Sigmoid colon (tissue), 7 donors: ENCODE results near the gene EIF2S2. TPM values are rescaled to one million over a fixed set of nuclear protein-coding genes. Genes with fewer than 3 reads are reported as not detected.
A peak's percentile ranks its signal among the peaks of the same experiment; 100 is the strongest.

Experiments
- DNase-seq: peaks from one replicate; pipeline ENCODE4 v3.0.0-alpha.2; 2019
- H3K27ac ChIP-seq, 4 donors: fragments of 200-600 bp; sonication (generic); one replicate each; pipeline ENCODE4 v1.5.1; 2016 to 2019; ENCODE audit warnings: mild to moderate bottlenecking in 1 of 4
- H3K27me3 ChIP-seq, 3 donors: fragments of 200-600 bp; sonication (generic); one replicate each; pipeline ENCODE4 v1.5.1; 2019; ENCODE audit warnings: mild to moderate bottlenecking in 1 of 3
- H3K36me3 ChIP-seq, 4 donors: fragments of 200-600 bp; sonication (generic); one replicate each; pipeline ENCODE4 v1.5.1; 2016 to 2019
- H3K4me1 ChIP-seq, 4 donors: fragments of 200-600 bp; sonication (generic); one replicate each; pipeline ENCODE4 v1.5.1; 2017 to 2019
- H3K4me3 ChIP-seq, 4 donors: fragments of 200-600 bp; sonication (generic); one replicate each; pipeline ENCODE4 v1.5.1; 2017 to 2019; ENCODE audit warnings: mild to moderate bottlenecking in 2 of 4, moderate library complexity in 1 of 4
- H3K9me3 ChIP-seq, 4 donors: fragments of 200-600 bp in 3 of 4; sonication (generic) in 3 of 4; one replicate each; pipeline versions ENCODE4 v1.5.1 to v1.6.1; 2013 to 2019
- EP300 ChIP-seq, 4 donors: sonication (generic); formaldehyde crosslinking; IDR thresholded peaks; one replicate each; pipeline ENCODE4 v1.6.1; 2017; ENCODE audit warnings: antibody characterized with exemption in 4 of 4
- POLR2A ChIP-seq, 2 donors: fragments of 450-650 bp; IDR thresholded peaks; one replicate each; pipeline ENCODE4 v1.6.1; 2016; ENCODE audit warnings: antibody characterized with exemption in 2 of 2, mild to moderate bottlenecking in 2 of 2, moderate library complexity in 2 of 2
- POLR2AphosphoS5 ChIP-seq, 4 donors: sonication (generic); formaldehyde crosslinking; IDR thresholded peaks; one replicate each; pipeline ENCODE4 v1.6.1; 2017; ENCODE audit warnings: antibody characterized with exemption in 4 of 4
- WGBS, 2 donors: extraction: QIAGEN DNeasy Blood & Tissue Kit; methylation state at CpG; one replicate each; pipeline ENCODE4 v1.1.7; 2013; 5-methylcytosine and 5-hydroxymethylcytosine counted together
- intact Hi-C: fragments of 100-400 bp; cut with DNase I; formaldehyde crosslinking; loops from one replicate; pipeline ENCODE4 v1.15.1; 2023
- polyA plus RNA-seq, 3 donors: library from polyadenylated mRNA; stranded (reverse); fragments of 200-250 nt; gene quantifications; one replicate each; pipeline ENCODE4 v1.2.3, GENCODE V29; 2013
- total RNA-seq, 4 donors: library from RNA; depleted of rRNA; stranded (reverse); fragments of >200 nt; gene quantifications; one replicate each; pipeline ENCODE4 v1.1.0, GENCODE V29; 2016
- TF ChIP-seq, protein P1 (sequence below), 4 experiments: fragments of 450-650 bp in 3 of 4; fragments of 200-600 bp in 1 of 4; IDR thresholded peaks; one replicate each; pipeline ENCODE4 v1.5.1; 2016 to 2019; ENCODE audit warnings: antibody characterized with exemption in 4 of 4, mild to moderate bottlenecking in 3 of 4, moderate library complexity in 2 of 4
- donor health status: healthy with polysubstance abuse.
- donor health status: Bipolar disorder and iron deficiency.
- donor health status: healthy.

Gene EIF2S2
- total and polyA plus RNA-seq, 7 donors = 44.6 to 69.8 (median 52.8) TPM

DNA sequence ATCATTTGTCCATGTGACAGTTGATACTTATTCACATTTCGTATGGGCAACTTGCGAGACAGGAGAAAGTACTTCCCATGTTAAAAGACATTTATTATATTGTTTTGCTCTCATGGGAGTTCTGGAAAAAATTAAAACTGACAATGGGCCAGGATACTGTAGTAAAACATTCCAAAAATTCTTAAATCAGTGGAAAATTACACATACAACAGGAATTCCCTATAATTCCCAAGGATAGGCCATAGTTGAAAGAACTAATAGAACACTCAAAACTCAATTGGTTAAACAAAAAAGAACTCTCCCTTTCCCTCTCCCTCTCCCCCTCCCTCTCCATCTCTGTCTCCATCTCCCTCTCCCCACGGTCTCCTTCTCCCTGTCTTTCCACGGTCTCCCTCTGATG lies 19.4 kb upstream of the EIF2S2 start:
- no peak overlapping the region for H3K27ac ChIP-seq
- no peak for DNase-seq
- intact Hi-C loops = loop anchor here (2.0 kb wide), 1 partner anchor 199 kb away; no protein-coding TSS in a partner anchor
- no peak overlapping the region for H3K4me3 ChIP-seq
- WGBS, 2 donors = 89 to 92% methylated on average over 4 of the region's 4 CpGs
- TF ChIP-seq POLR2AphosphoS5 (IDR thresholded peaks at IDR 0.05) (no peak), EP300 (IDR thresholded peaks at IDR 0.05) (no peak), POLR2A (IDR thresholded peaks at IDR 0.05) (no peak)
- TF ChIP-seq, protein P1, sequence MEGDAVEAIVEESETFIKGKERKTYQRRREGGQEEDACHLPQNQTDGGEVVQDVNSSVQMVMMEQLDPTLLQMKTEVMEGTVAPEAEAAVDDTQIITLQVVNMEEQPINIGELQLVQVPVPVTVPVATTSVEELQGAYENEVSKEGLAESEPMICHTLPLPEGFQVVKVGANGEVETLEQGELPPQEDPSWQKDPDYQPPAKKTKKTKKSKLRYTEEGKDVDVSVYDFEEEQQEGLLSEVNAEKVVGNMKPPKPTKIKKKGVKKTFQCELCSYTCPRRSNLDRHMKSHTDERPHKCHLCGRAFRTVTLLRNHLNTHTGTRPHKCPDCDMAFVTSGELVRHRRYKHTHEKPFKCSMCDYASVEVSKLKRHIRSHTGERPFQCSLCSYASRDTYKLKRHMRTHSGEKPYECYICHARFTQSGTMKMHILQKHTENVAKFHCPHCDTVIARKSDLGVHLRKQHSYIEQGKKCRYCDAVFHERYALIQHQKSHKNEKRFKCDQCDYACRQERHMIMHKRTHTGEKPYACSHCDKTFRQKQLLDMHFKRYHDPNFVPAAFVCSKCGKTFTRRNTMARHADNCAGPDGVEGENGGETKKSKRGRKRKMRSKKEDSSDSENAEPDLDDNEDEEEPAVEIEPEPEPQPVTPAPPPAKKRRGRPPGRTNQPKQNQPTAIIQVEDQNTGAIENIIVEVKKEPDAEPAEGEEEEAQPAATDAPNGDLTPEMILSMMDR (IDR thresholded peaks at IDR 0.05) = no peak
- no peaks in the 10 kb centered on the region for H3K36me3 ChIP-seq
- no peaks in the 10 kb centered on the region for H3K27me3 ChIP-seq
- H3K4me1 ChIP-seq = no peaks in the 10 kb centered on the region
- no peaks in the 10 kb centered on the region for H3K9me3 ChIP-seq

DNA sequence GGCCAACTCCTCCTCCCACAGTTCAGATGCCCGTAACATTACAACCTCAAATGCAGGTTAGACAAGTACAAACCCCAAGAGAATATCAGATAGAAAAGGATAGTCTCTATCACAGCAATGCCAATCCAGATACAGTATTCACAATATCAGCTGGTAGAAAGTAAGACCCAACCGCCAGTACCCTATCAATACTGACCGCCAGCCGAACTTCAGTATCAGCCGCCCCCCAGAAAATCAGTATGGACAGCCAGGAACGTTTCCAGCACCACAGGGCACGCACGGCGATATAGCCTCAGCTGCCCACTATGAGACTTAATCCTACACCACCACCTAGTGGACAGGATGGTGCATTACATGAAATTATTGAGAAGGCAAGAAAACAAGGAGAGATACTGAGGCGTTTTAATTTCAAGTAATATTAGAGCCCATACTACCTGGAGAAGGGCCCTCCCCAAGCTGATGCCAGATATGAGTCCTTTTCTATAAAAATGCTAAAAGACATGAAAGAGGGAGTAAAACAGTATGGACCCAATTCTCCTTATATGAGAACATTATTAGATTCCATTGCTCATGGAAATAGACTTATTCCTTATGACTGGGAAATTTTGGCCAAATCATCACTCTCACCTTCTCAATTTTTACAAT lies 17.6 kb upstream of the EIF2S2 start:
- Histone ChIP-seq H3K4me1 (no peaks in the 10 kb centered on the region), H3K27me3 (no peaks in the 10 kb centered on the region), H3K4me3 (no peak overlapping the region), H3K36me3 (no peaks in the 10 kb centered on the region), H3K9me3 (no peaks in the 10 kb centered on the region), H3K27ac (no peak overlapping the region)
- DNase-seq = peak; percentile 70
- TF ChIP-seq EP300 (IDR thresholded peaks at IDR 0.05) = no peak
- TF ChIP-seq POLR2A (IDR thresholded peaks at IDR 0.05) = no peak
- no peak for TF ChIP-seq POLR2AphosphoS5 (IDR thresholded peaks at IDR 0.05)
- TF ChIP-seq, protein P1 (IDR thresholded peaks at IDR 0.05) = peak; percentile 78 to 82 (median 79)
- 1 to 4% methylated on average over 10 of the region's 10 CpGs for WGBS, 2 donors
- intact Hi-C loops = loop anchor here (2.0 to 5.0 kb wide), 4 partner anchors 47 to 267 kb away; no protein-coding TSS in a partner anchor

DNA sequence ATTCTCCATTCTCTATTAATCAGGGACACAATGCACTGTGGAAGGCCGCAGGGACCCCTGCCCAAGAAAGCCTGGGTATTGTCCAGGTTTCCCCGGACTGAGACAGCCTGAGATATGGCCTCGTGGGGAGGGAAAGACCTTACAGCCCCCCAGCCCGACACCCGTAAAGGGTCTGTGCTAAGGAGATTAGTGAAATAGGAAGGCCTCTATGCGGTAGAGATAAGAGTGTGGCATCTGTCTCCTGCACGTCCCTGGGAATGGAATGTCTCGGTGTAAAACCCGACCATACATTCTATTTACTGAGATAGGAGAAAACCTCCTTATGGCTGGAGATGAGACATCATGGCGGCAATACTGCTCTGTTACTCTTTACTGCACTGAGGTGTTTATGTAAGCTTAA lies 15.7 kb upstream of the EIF2S2 start:
- no peak for TF ChIP-seq POLR2A (IDR thresholded peaks at IDR 0.05)
- TF ChIP-seq POLR2AphosphoS5 (IDR thresholded peaks at IDR 0.05) = no peak
- Histone ChIP-seq H3K4me1 (no peaks in the 10 kb centered on the region), H3K27ac (no peak overlapping the region), H3K4me3 (no peak overlapping the region), H3K9me3 (no peaks in the 10 kb centered on the region), H3K36me3 (no peaks in the 10 kb centered on the region), H3K27me3 (no peaks in the 10 kb centered on the region)
- DNase-seq = no peak
- 85 to 86% methylated on average over 10 of the region's 10 CpGs for WGBS, 2 donors
- intact Hi-C loops = loop anchor here (2.0 to 5.0 kb wide), 3 partner anchors 45 to 265 kb away; no protein-coding TSS in a partner anchor

DNA sequence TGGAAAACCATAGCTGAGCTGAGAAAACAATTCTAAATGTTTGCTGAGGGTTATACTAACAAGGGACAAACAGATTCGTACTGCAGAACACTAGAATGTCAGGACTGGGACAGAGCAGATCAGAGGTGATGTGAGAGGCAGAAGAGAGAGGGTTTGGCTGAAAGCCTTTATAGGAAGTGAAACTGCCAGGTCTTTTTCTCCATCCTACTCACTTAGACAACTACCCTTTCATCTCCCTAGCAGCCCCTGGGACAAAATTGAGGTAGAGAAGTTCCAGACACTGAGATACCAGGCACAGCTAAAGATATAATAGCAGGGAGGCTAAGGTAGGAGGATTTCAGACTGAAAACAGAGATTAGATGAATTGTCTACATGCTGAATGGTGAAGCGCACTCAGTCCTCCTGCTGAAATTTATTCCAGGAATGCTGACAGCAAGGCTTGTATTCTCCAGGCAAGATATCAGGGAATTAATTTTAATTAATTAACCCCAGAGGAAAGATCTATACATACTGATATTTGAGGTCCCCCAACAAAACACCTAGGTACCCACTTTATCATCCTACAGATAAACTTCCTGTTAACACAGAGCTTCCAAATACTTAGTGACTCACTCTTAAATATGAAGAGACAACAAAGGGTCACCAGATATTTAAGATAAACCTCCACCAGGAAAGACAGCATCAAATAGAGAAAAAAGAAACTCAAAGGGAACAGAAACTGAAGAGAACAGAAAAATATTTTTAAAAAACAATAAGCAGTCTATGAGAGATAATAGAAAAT lies 12.6 kb upstream of the EIF2S2 start:
- TF ChIP-seq POLR2A (IDR thresholded peaks at IDR 0.05) = no peak
- TF ChIP-seq, protein P1 (IDR thresholded peaks at IDR 0.05) = no peak
- no peak for TF ChIP-seq EP300 (IDR thresholded peaks at IDR 0.05)
- no peak for TF ChIP-seq POLR2AphosphoS5 (IDR thresholded peaks at IDR 0.05)
- H3K4me3 ChIP-seq = no peak overlapping the region
- intact Hi-C loops = loop anchor here (5.0 kb wide), 1 partner anchor 42 kb away; no protein-coding TSS in a partner anchor
- 67 to 71% methylated on average over 2 of the region's 2 CpGs for WGBS, 2 donors
- no peak overlapping the region for H3K27ac ChIP-seq
- H3K36me3 ChIP-seq = no peaks in the 10 kb centered on the region
- H3K27me3 ChIP-seq = no peaks in the 10 kb centered on the region
- no peaks in the 10 kb centered on the region for H3K9me3 ChIP-seq
- no peaks in the 10 kb centered on the region for H3K4me1 ChIP-seq
- DNase-seq = no peak

DNA sequence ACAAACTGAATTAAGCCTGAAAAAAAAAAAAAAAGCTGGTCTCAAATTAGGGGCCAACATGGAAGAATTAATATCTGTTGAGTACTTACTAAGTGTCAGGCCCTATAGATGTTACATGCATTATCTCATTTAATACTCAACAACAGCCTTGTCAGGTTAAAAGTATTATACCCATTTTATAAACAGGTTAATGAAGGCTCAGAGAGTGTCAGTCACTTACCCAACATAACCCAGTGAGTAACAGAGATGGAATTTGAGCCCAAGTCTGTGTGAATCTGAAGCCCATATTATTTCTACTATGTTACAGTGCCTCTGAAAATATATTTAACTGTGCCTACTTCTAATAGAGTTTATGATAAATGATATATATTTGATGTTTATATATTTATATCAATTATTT lies 11.3 kb upstream of the EIF2S2 start:
- intact Hi-C loops = no loop called here
- Histone ChIP-seq H3K4me3 (no peak overlapping the region), H3K36me3 (no peaks in the 10 kb centered on the region), H3K9me3 (no peaks in the 10 kb centered on the region), H3K27me3 (no peaks in the 10 kb centered on the region), H3K4me1 (no peaks in the 10 kb centered on the region), H3K27ac (no peak overlapping the region)
- no peak for DNase-seq
- TF ChIP-seq POLR2A (IDR thresholded peaks at IDR 0.05) (no peak), POLR2AphosphoS5 (IDR thresholded peaks at IDR 0.05) (no peak), EP300 (IDR thresholded peaks at IDR 0.05) (no peak)
- TF ChIP-seq, protein P1 (IDR thresholded peaks at IDR 0.05) = no peak
